ENCODE data around the gene MYOG.

MYOG gene

GRCh38 chr1:203103829-203104495 is 18.1 kb upstream of the MYOG start:
- H3K4me1 ChIP-seq (ENCODE audit: insufficient read depth, low read length, poor library complexity, severe bottlenecking) = no peaks in the 10 kb centered on the region
- no peaks in the 10 kb centered on the region for H3K27me3 ChIP-seq (ENCODE audit: insufficient read depth, low read length, poor library complexity, severe bottlenecking)
- no peak overlapping the region for H3K9ac ChIP-seq (ENCODE audit: low read depth, low read length, poor library complexity, severe bottlenecking)
- no peaks in the 10 kb centered on the region for H3F3A ChIP-seq (ENCODE audit: low read depth)
- H4K20me1 ChIP-seq (ENCODE audit: insufficient read depth, low read length, poor library complexity, severe bottlenecking) = no peaks in the 10 kb centered on the region
- no peak overlapping the region for H3K4me2 ChIP-seq (ENCODE audit: low read depth, low read length, poor library complexity, severe bottlenecking)
- H3K9me2 ChIP-seq (replicated peaks; ENCODE audit: low read depth, low read length) = no peaks in the 10 kb centered on the region
- H3K36me3 ChIP-seq (ENCODE audit: insufficient read depth, low read length) = no peaks in the 10 kb centered on the region
- no peaks in the 10 kb centered on the region for H3K79me2 ChIP-seq (ENCODE audit: insufficient read depth, low read length)
- no peak overlapping the region for H3K4me3 ChIP-seq (ENCODE audit: low read length, poor library complexity, severe bottlenecking)
- no peaks in the 10 kb centered on the region for H3K9me3 ChIP-seq (ENCODE audit: insufficient read depth, low read depth, low read length)
- no peak overlapping the region for H2AFZ ChIP-seq (ENCODE audit: low read length)
- TF ChIP-seq CTCF (conservative IDR thresholded peaks at IDR 0.05; ENCODE audit: low read length) (no peak), EZH2phosphoT487 (IDR thresholded peaks at IDR 0.05; ENCODE audit: borderline replicate concordance) (no peak)

- H3K27me3 ChIP-seq (ENCODE audit: insufficient read depth, low read length, poor library complexity, severe bottlenecking) = no peaks in the 10 kb centered on the region
- no peaks in the 10 kb centered on the region for H3K9me2 ChIP-seq (replicated peaks; ENCODE audit: low read depth, low read length)
- H3K79me2 ChIP-seq (ENCODE audit: insufficient read depth, low read length) = no peaks in the 10 kb centered on the region
- no peak overlapping the region for H2AFZ ChIP-seq (ENCODE audit: low read length)
- H3K4me3 ChIP-seq (ENCODE audit: low read length, poor library complexity, severe bottlenecking) = no peak overlapping the region
- H4K20me1 ChIP-seq (ENCODE audit: insufficient read depth, low read length, poor library complexity, severe bottlenecking) = no peaks in the 10 kb centered on the region
- TF ChIP-seq CTCF (conservative IDR thresholded peaks at IDR 0.05; ENCODE audit: low read length) (no peak), EZH2phosphoT487 (IDR thresholded peaks at IDR 0.05; ENCODE audit: borderline replicate concordance) (no peak)
- H3F3A ChIP-seq (ENCODE audit: low read depth) = no peaks in the 10 kb centered on the region
- H3K9ac ChIP-seq (ENCODE audit: low read depth, low read length, poor library complexity, severe bottlenecking) = no peak overlapping the region
- H3K4me1 ChIP-seq (ENCODE audit: insufficient read depth, low read length, poor library complexity, severe bottlenecking) = no peaks in the 10 kb centered on the region
- no peaks in the 10 kb centered on the region for H3K9me3 ChIP-seq (ENCODE audit: insufficient read depth, low read depth, low read length)
- H3K4me2 ChIP-seq (ENCODE audit: low read depth, low read length, poor library complexity, severe bottlenecking) = no peak overlapping the region
- H3K36me3 ChIP-seq (ENCODE audit: insufficient read depth, low read length) = no peaks in the 10 kb centered on the region
Measured at GRCh38 chr1:203103216-203103615, 17.4 kb upstream of the MYOG start.

GRCh38 chr1:203101813-203102634 is 16.2 kb upstream of the MYOG start:
- Histone ChIP-seq H3K79me2 (ENCODE audit: insufficient read depth, low read length) (no peaks in the 10 kb centered on the region), H3K9ac (ENCODE audit: low read depth, low read length, poor library complexity, severe bottlenecking) (no peak overlapping the region), H4K20me1 (ENCODE audit: insufficient read depth, low read length, poor library complexity, severe bottlenecking) (no peaks in the 10 kb centered on the region), H2AFZ (ENCODE audit: low read length) (no peak overlapping the region), H3K4me2 (ENCODE audit: low read depth, low read length, poor library complexity, severe bottlenecking) (no peak overlapping the region), H3K4me1 (ENCODE audit: insufficient read depth, low read length, poor library complexity, severe bottlenecking) (no peaks in the 10 kb centered on the region), H3K27me3 (ENCODE audit: insufficient read depth, low read length, poor library complexity, severe bottlenecking) (no peaks in the 10 kb centered on the region), H3K36me3 (ENCODE audit: insufficient read depth, low read length) (no peaks in the 10 kb centered on the region), H3K4me3 (ENCODE audit: low read length, poor library complexity, severe bottlenecking) (no peak overlapping the region), H3F3A (ENCODE audit: low read depth) (no peaks in the 10 kb centered on the region), H3K9me2 (replicated peaks; ENCODE audit: low read depth, low read length) (no peaks in the 10 kb centered on the region), H3K9me3 (ENCODE audit: insufficient read depth, low read depth, low read length) (no peaks in the 10 kb centered on the region)
- TF ChIP-seq CTCF (conservative IDR thresholded peaks at IDR 0.05; ENCODE audit: low read length) (no peak), EZH2phosphoT487 (IDR thresholded peaks at IDR 0.05; ENCODE audit: borderline replicate concordance) (no peak)
